Stimulated activated CD4-positive, alpha-beta T cell treated with anti-CD3 and anti-CD28 coated beads, TNF-alpha, amount 100 ng/mL, for 1 hour (primary cell): ENCODE measurements around the gene SCARB2.

Experiments used
- DNase-seq, 3 donors: peaks; one replicate each; pipeline ENCODE4 v3.0.0-alpha.2; 2020; ENCODE audit warnings: low read depth in 3 of 3, low spot score in 1 of 3

The SCARB2 gene

DNA sequence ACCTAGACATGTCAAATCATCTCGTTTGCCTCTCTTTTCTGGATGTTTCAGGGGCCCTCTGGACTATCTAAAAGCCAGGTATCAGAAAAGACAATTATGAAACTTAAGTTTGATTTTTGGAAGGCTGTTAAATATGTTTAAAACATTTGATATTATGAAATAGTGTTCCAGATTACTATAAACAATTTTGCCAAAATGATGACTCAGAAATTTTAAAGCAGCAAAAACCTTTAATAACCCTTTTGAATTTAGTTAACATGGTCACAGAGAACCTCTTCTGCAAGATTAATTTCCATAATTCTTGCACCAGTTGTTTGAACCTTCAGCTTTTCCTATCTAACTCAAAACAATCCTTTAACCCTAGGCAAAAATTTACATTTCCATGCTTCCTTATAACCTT is 19.1 kb upstream of the SCARB2 start:
- DNase-seq: no peak

DNA sequence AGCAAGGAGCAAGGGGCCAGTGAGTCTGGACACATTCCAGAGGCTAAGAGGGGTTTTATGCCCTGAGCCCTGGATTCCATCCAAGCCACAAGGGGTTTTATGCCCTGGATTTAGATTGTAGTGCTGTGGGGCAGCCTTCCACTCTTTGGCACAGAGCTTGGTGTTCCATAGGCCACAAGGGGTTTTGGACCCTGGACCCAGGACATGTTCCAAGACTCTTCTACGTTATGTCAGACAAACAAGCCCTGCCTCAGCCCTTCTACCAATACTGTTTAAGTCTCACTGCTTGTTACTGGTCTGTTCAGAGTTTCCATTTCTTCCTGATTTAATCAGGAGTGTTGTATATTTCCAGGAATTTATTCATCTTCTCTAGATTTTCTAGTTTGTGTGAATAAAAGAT is 12.8 kb upstream of the SCARB2 start:
- no peak for DNase-seq

DNA sequence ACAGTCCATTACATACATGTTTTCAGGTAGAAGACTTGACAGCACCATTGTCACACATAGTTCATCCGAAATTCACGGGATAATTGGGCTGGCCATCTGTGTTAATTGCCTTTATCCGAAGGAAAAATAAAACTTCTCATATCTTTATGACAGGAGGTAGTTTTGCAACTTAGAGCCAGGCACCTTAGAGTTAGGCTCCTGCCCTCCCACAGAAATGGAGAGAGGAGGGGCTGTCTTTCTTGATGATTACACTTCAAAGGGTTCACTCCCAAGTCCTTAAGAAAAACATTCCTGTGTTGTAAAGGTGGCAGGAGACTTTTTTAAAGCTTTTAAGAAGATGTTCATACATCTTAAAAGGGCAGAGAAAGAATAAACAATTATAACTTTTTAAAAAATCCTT is 10.5 kb upstream of the SCARB2 start:
- no peak for DNase-seq

DNA sequence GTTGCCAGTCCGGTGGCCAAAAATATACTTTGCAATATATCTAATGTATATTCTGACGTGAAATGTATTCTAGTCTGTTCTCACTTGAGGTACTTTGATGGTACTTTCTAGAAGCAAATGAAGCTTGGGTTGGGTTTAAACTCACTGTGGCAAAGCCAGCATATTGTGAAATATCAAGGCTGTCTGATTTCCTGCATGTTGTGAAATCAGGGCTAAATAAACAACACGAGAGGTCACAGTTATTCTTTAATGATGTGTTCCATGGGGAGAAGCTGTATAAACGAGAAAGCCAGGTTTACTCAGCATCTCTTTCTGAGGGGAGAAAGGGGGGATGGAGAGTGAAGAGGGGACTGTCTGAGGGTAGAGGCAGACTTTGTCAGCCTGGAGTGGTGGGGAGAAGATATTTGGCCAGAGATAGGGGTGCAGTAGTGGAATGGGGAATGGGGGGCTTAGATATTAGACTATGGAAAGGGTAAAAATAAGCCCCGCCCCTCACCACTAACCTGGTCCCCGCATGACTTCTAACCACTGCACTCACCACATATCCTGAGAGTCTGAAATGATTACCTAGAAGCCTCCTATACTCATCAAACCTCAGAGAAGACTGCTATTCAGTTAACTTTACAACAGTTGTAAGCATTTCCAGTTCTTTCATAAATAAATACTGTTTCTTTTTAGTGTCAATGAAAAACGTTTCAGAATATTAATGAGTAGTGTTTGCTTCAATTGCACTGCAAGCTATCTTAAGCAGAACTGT is 5.9 kb upstream of the SCARB2 start:
- no peak for DNase-seq

DNA sequence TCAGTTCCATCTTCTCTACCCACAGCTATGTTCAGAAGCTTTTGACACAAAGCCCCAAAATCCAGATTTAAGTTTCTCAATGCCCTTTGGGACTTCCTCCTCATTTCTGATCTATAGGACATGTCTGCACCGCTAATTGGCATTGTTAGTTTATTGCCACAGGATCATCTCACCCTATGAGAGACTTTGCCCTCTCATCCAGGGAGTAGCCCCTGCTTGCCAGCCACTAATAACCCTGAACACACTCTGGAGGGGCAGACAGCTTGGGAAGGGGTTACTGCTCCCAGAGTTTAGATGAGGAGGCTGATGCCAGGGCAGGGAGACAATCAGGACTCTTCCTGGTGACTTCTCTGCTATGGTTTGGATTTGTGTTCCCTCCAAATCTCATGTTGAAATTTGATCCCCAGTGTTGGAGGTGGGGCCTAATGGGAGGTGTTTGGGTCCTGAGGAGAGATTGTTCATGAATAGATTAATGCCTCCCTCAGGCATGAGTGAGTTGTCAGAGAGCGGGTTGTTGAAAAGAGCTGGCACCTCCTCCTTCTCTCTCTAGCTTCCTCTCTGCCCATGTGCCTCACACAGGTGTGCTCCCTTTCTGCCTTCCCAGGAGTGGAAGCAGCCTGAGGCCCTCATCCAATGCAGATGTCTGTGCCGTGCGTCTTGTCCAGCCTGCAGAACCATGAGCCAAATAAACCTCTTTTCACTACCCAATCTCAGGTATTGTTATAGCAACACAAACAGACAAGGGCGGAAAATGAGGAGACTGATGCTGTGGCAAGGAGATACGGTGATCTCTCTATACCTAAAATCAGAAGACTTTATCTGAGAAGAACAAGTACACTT is 3.6 kb upstream of the SCARB2 start:
- no peak for DNase-seq

DNA sequence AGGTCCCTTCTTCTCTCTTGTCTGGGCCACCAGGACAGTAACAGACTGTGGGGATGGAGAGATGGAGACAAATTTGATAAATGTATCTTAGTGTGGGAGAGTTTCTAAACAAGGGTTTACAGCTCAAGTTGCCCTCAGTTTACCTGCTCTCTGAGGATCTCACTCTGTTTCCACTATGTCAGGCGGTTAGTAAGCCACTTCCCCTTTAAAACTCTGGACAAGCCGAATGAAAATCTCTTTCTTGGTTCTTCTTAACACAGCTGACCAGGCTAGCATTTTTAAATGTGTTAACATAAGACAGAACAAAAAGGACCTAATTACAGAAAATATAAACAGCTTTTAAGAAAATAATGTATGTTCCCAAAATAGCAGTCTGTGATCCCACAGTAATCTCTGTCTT is 2.9 kb upstream of the SCARB2 start:
- no peak for DNase-seq

DNA sequence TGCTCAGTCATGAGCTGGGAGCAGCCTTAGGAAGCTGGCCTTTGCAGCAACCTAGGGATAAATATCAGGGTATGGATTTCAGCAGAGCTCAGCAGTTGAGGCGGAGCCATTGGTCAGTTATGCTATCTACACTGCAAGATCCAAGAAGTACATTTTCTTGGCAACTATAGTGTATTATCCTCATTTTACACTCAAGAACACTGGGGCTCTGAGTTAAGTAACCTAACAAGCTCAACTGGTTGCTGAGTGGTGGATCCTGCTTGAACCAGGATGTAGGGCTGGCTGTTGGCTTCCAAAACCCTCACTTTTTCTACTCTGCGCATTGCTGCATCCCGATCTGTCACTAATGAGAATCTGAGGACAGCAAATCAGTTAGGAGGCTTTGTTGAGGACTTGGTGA is 1.5 kb upstream of the SCARB2 start:
- no peak for DNase-seq

DNA sequence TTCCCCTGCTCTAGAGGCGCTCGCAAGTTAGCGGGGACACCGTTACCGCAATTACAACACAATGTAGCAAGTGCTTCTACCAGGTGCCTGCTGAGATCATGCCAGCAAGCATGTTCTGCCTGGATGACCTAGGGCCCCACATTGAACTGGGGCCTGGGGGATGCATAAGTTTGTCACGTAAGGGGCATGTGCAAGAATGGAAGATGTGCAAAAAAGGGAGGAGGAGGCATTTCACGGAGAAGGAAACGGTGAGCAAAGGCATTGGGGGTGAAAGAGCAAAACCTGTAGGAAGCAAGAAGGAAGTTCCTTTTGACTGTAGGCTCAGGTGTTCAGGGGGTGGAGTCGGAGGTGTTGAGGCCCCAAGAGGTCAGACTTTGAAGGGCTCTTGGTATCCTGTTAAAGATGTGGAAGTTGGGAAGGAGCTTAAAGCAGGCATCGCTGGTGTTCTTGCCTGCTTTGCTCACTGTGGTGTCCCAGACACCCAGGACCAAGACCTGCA is 602 bp upstream of the SCARB2 start:
- no peak for DNase-seq

DNA sequence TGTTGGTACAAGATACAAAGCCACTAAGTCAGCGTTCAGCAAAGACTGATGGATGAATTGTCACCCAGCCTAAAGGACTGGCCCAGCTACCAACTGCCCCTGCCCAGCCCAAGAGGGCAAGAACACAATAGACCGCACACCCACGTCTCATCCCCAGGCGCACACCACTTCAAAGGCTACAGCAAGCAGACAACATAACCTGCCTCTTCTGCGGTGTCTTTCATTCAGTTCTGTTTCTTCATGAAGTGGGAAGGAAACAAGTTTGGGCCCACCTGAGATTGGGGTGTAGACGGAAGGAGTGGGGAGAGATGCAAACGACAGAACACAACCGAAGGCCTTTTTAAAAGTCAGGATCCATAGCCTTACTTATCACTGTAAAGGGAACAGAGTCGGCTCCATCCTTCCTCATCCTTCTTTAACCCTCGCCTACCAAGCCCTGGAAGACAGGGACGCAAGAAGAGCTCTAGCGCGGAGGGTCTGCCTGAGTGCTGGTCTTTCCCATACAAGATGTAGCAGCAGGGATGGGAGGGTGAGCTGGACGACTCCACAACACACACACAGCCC is 691 bp downstream of the SCARB2 start:
- DNase-seq: no peak

DNA sequence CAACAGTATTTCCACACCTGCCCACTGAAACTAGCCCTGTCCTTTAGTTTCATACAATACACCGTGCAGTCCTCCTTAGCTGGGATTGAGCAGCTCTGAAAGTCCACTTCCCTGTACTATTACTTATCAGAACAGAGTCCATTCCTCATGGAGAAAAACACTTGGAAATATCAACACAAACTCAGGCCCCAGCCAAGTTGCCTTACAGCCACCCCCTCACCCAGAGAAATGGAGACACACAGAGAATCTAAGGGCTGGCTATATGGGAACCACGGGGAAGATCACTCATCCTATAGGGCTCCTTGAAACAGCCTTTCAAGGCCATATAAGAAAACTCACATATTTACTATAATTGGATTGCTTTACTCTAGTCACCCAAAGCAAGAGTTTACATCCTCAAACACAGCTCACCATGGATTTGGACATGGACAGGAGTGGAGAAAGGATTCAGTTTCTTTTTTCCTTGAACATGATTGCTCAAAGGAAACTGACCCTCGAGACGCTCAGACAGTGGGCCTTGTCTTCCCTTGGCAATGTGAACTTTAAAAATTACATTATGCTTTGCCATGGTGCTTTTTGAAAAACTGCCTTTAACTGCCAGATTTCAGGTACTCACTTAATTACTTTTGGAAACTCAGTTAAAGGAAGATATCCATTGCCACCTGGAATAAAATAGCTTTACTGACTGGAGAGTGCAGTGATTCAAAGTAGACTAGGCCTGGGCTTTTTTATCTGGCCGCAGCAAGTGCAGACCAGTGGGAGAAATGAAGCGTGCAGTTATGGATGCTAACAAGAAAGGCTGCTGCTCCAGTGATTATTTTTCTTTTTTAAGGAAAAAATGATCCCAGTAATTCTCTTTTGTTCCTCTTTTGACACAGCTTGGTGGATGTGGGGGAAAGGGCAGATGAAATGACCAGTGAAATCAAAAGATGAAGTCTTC is 1.6 kb downstream of the SCARB2 start:
- DNase-seq: no peak

DNA sequence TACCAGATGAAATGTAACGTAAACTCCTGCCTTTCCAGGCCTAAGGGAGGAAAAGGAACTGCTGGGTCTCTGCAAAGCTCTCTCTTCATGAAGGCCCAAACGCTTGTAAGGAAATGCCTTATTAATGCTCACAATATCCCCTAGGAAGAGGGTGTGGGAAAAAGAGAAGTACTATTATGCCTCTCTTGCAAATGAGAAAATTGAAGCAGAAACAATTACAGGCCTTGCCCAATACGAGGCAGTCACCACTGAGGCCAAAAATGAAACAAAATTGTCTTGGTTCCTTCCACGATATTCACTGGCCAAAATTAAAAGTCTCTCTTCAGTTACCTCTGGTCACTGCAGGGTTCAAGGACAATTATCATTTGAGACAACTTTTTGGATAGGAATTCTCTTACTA is 3.2 kb downstream of the SCARB2 start:
- no peak for DNase-seq

DNA sequence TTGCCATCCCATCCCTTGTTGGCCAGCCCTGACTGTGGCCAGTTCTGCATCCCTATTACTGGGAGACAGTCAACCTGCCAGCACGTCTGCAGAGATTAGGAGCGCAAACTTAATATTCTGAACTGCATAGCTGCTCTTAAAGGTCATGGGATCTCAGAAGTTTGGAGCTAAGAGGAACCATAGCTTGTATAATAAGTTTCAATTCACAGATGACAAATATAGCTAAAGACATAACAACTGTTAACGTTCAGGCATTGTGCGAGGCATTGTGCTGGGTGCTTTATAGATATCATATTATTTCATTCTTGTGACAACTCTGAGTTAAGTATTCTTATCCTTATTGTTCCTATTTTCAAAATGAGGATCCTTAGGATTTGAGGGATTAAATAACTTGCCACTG is 3.7 kb downstream of the SCARB2 start:
- no peak for DNase-seq

DNA sequence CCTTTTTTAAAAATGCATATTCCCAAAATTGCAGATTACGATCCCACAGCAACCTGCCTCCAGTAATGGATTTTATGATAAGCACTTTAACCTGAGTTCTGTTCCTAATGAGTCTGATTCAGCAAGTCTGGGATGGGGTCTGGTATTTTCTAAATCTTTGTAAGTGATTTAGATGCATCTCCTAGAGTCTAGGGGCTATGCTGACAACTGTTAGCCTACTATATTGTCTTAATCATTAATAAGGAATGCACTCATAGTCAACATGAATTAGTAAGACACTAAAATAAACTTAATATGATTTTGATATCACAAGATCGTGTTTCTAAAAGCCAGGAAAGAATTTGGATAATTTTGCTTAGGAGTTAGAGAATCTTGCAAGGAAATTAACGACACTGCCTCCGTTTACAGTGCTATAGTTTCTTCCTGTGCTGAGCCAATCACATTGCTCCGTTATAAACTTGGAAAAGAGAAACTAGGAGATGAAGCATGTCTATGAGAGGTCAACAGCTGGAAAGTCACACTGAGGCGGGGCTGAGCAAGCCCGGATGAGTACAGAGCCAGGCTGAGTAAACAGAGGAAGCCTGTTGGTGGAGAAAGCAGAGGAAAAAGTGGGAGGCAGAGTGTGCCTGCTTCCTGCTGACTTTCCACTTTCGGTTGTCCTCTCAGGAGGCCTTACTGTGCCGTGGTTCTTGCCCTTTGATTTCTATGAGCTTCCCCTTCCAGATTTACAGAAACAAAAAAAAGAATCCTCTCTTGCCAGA is 5.4 kb downstream of the SCARB2 start:
- DNase-seq: no peak

DNA sequence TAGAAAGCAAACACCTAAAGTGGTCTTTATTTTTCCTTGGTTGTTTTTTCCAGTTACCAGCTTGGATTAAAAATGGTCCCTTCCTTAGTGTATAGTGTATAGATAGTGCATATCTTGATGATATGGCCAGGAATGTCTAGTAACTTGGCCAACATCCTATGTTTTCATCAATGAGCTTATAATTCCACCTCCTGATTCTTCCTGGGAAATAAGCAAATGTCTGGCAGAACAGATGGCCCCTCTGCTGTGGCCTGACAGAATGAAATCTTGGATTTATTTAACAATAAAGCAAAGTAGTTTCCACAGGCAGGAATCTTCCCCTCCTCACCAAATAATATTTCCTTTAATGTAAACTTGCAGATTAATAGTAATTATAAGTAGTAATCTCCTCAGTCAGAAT is 6.1 kb downstream of the SCARB2 start:
- no peak for DNase-seq

DNA sequence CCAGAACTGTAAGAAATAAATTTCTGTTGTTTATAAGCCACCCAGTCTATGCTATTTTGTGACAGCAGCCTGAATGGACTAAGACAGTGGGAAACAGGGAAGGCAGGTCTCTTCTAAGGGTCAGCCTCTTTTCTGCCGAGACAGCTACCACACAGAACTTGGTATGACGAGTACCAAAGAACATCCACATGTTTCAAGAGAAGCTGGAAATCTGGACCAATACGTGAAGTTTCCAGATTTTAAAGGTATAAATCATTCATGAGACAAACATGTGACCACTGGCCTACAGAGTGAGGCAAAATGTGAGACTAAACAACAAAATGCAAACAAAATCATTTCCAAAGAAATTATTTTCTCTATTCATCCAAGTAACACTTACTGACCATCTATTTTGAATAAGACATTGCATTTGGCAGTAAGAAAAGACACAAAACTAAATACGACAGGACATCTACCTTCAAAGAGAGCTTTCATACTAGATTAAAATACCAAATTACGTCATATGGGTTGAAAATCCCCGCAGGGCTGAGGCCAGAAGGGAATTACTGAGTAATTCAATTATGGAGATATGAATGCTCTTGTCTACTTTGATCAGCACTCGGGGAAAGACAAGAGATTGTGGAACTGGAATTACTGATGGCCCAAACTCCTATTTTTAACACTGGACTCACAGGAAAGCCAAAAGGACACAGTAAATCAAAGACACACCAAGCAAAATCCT is 7.2 kb downstream of the SCARB2 start:
- DNase-seq: no peak

DNA sequence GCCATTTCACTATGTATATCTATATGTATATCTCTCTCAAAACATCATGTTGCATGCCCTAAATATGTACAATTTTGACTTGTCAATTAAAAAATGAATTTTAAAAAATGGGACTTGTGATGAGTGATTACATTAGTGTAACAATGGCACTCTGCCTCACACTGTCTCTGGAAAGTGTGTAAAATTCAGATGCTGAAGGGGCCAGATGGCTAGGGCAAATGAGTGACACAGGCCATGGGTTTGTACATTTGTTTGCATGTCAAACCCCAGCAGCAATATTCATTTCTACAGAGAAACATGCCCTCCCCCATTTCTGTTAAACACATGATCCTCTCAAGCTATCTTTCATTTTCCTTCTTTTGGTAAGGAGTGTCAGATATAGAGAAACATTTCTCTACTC is 8.1 kb downstream of the SCARB2 start:
- no peak for DNase-seq

DNA sequence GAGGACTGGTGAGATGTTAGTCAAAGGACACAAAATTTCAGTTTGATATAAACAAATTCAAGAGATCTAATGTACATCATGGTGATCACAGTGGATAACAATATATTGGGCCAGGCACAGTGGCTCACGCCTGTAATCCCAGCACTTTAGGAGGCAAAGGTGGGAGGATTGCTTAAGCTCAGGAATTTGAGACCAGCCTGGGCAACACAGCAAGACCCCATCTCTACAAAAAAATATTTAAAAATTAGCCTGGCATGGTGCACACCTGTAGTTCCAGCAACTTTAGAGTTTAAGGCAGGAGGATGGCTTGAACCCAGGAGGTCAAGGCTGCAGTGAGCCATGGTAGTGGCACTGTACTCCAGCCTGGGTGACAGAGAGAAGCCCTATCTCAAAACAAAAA is 8.7 kb downstream of the SCARB2 start:
- no peak for DNase-seq

DNA sequence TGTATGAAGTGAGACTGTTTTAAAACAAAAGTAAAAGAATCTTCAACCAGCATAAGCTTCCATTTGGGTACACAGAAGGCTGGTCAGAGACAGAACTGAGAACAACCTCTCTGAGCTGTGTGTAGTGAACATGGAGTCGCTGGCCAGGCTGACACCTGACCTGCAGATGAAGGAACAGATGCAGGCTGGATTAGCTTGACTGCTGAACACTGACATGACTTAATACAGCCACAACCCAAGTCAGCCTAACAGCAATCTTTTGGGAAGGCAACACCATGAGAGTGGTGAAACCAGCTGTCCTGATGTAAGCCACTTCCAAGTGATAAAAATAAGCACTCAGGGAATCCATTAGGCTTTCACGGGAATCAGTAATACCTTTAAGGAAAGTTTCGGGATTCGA is 10.1 kb downstream of the SCARB2 start:
- no peak for DNase-seq

DNA sequence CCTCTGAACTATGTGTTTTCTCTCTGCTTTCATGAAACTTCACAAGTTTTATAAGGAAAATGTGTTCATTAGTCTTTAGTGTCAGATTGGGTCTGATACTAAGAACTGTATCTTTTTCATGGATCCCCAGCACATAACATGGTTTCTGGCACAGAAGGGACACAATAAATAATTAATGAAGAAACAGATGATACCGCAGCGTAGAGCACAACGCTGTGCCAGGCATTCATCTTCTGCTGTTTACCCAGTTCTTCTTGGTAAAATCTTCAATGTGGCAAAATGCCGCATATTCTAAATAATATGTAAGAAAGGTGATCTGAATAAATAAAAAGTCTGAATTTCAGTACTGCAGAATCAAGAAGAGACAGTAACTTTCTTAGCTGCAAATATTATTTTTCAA is 12.3 kb downstream of the SCARB2 start:
- DNase-seq: no peak

DNA sequence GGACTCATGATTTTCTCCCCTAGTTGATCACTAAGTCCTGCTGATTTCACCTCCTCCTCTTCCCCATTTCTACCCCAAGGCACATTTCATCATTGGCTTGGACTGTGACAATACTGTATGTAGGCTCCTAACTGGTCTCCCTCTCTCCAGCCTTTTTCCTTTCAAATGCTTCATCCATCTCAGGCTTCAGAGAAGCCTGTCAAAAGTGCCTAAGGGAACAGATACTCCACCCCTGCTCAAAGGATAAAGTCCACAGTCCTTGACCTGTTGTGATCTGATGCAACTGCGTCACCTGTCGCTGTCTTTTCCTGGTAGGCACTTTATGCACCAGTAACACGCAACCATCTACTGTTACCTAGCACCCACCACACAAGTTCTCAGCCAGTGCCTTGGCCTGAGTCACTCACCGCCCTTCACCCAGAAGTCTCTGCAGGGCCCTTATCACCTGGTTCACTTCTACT is 12.8 kb downstream of the SCARB2 start:
- no peak for DNase-seq
